T-helper 1 cell treated with Interleukin-12 subunit alpha and Interleukin-12 subunit beta and Interleukin-4 antibody, amounts not matched to agents 30 μg/mL and 1 μg/mL, for 36 hours (primary cell): ENCODE measurements around the gene KLHDC4.
"Not testable (repeated sequence)": the region's sequence is repeated elsewhere in the genome, so short reads cannot be mapped to it uniquely, and the experiment has no call there.

ENCODE experiments used
- H3K27ac Mint-ChIP-seq: one replicate; pipeline ENCODE4 v1.8.0; 2021; ENCODE audit warnings: mild to moderate bottlenecking, mixed read lengths
- H3K27me3 Mint-ChIP-seq: one replicate; pipeline ENCODE4 v1.8.0; 2021; ENCODE audit warnings: low read depth, mixed read lengths
- H3K36me3 Mint-ChIP-seq: one replicate; pipeline ENCODE4 v1.8.0; 2021; ENCODE audit warnings: low read depth, mixed read lengths
- H3K4me1 Mint-ChIP-seq: one replicate; pipeline ENCODE4 v1.8.0; 2021; ENCODE audit warnings: low read depth, mixed read lengths
- H3K4me3 Mint-ChIP-seq: one replicate; pipeline ENCODE4 v1.8.0; 2021; ENCODE audit warnings: mild to moderate bottlenecking, moderate library complexity, mixed read lengths
- H3K9me3 Mint-ChIP-seq: one replicate; pipeline ENCODE4 v1.8.0; 2021; ENCODE audit warnings: mixed read lengths

The KLHDC4 gene

GRCh38 chr16:87685405-87685755 lies 80.4 kb downstream of the KLHDC4 start:
- Mint-ChIP-seq H3K4me3 (no peak overlapping the region), H3K27me3 (no peaks in the 10 kb centered on the region), H3K4me1 (peaks cover 11% of the 10 kb centered on the region), H3K27ac (no peak overlapping the region), H3K36me3 (no peaks in the 10 kb centered on the region), H3K9me3 (no peaks in the 10 kb centered on the region)

- Mint-ChIP-seq H3K9me3 (no peaks in the 10 kb centered on the region), H3K4me1 (peaks cover 11% of the 10 kb centered on the region), H3K27me3 (no peaks in the 10 kb centered on the region), H3K4me3 (no peak overlapping the region), H3K27ac (no peak overlapping the region), H3K36me3 (no peaks in the 10 kb centered on the region)
Measured at GRCh38 chr16:87684711-87685404, 80.9 kb downstream of the KLHDC4 start.

GRCh38 chr16:87684106-87684677 lies 81.6 kb downstream of the KLHDC4 start:
- no peaks in the 10 kb centered on the region for H3K27me3 Mint-ChIP-seq
- H3K4me3 Mint-ChIP-seq = no peak overlapping the region
- H3K4me1 Mint-ChIP-seq = peaks cover 11% of the 10 kb centered on the region

GRCh38 chr16:87682852-87683399 lies 82.9 kb downstream of the KLHDC4 start:
- Mint-ChIP-seq H3K4me1 (peaks cover 11% of the 10 kb centered on the region), H3K27ac (no peak overlapping the region), H3K9me3 (no peaks in the 10 kb centered on the region), H3K27me3 (no peaks in the 10 kb centered on the region), H3K36me3 (no peaks in the 10 kb centered on the region), H3K4me3 (no peak overlapping the region)

More at GRCh38 chr16:87684106-87684677, 81.6 kb downstream of the KLHDC4 start:
- Mint-ChIP-seq H3K9me3 (no peaks in the 10 kb centered on the region), H3K36me3 (no peaks in the 10 kb centered on the region), H3K27ac (no peak overlapping the region)

GRCh38 chr16:87681981-87682570 lies 83.7 kb downstream of the KLHDC4 start:
- H3K36me3 Mint-ChIP-seq = no peaks in the 10 kb centered on the region

GRCh38 chr16:87681051-87681602 lies 84.7 kb downstream of the KLHDC4 start:
- not testable (repeated sequence) for H3K9me3 Mint-ChIP-seq, H3K27ac Mint-ChIP-seq, H3K27me3 Mint-ChIP-seq, H3K4me3 Mint-ChIP-seq, H3K36me3 Mint-ChIP-seq
- H3K4me1 Mint-ChIP-seq = peaks cover 11% of the 10 kb centered on the region

More at GRCh38 chr16:87681981-87682570, 83.7 kb downstream of the KLHDC4 start:
- H3K9me3 Mint-ChIP-seq = no peaks in the 10 kb centered on the region
- H3K27ac Mint-ChIP-seq = peak overlapping the region; percentile 21
- no peaks in the 10 kb centered on the region for H3K27me3 Mint-ChIP-seq
- H3K4me3 Mint-ChIP-seq = no peak overlapping the region
- peaks cover 11% of the 10 kb centered on the region for H3K4me1 Mint-ChIP-seq

- Mint-ChIP-seq H3K27me3 (no peaks in the 10 kb centered on the region), H3K36me3 (no peaks in the 10 kb centered on the region), H3K9me3 (no peaks in the 10 kb centered on the region), H3K27ac (no peak overlapping the region), H3K4me3 (no peak overlapping the region), H3K4me1 (peaks cover 11% of the 10 kb centered on the region)
Measured at GRCh38 chr16:87680272-87680644, 85.5 kb downstream of the KLHDC4 start.

GRCh38 chr16:87679593-87680271 lies 86.1 kb downstream of the KLHDC4 start:
- peaks cover 11% of the 10 kb centered on the region for H3K4me1 Mint-ChIP-seq

GRCh38 chr16:87678618-87679017 lies 87.2 kb downstream of the KLHDC4 start:
- H3K27me3 Mint-ChIP-seq = no peaks in the 10 kb centered on the region
- no peaks in the 10 kb centered on the region for H3K36me3 Mint-ChIP-seq
- no peak overlapping the region for H3K27ac Mint-ChIP-seq
- no peaks in the 10 kb centered on the region for H3K9me3 Mint-ChIP-seq
- peaks cover 13% of the 10 kb centered on the region for H3K4me1 Mint-ChIP-seq
- no peak overlapping the region for H3K4me3 Mint-ChIP-seq

More at GRCh38 chr16:87679593-87680271, 86.1 kb downstream of the KLHDC4 start:
- Mint-ChIP-seq H3K9me3 (no peaks in the 10 kb centered on the region), H3K36me3 (no peaks in the 10 kb centered on the region), H3K27me3 (no peaks in the 10 kb centered on the region), H3K27ac (no peak overlapping the region), H3K4me3 (no peak overlapping the region)

- peaks cover 13% of the 10 kb centered on the region for H3K4me1 Mint-ChIP-seq
- H3K4me3 Mint-ChIP-seq = no peak overlapping the region
- no peak overlapping the region for H3K27ac Mint-ChIP-seq
- H3K36me3 Mint-ChIP-seq = no peaks in the 10 kb centered on the region
- H3K27me3 Mint-ChIP-seq = no peaks in the 10 kb centered on the region
- H3K9me3 Mint-ChIP-seq = no peaks in the 10 kb centered on the region
Measured at GRCh38 chr16:87677830-87678229, 88.0 kb downstream of the KLHDC4 start.

- Mint-ChIP-seq H3K4me1 (peaks cover 2% of the 10 kb centered on the region), H3K4me3 (no peak overlapping the region), H3K27ac (no peak overlapping the region), H3K27me3 (no peaks in the 10 kb centered on the region), H3K36me3 (no peaks in the 10 kb centered on the region), H3K9me3 (no peaks in the 10 kb centered on the region)
Measured at GRCh38 chr16:87675111-87675719, 90.6 kb downstream of the KLHDC4 start.

GRCh38 chr16:87674419-87674818 lies 91.4 kb downstream of the KLHDC4 start:
- H3K9me3 Mint-ChIP-seq = no peaks in the 10 kb centered on the region
- H3K4me1 Mint-ChIP-seq = peaks cover 2% of the 10 kb centered on the region
- H3K4me3 Mint-ChIP-seq = no peak overlapping the region
- no peaks in the 10 kb centered on the region for H3K36me3 Mint-ChIP-seq
- no peak overlapping the region for H3K27ac Mint-ChIP-seq
- no peaks in the 10 kb centered on the region for H3K27me3 Mint-ChIP-seq

GRCh38 chr16:87671715-87672270 lies 94.0 kb downstream of the KLHDC4 start:
- Mint-ChIP-seq H3K9me3 (no peaks in the 10 kb centered on the region), H3K4me3 (no peak overlapping the region), H3K4me1 (peaks cover 2% of the 10 kb centered on the region), H3K36me3 (no peaks in the 10 kb centered on the region), H3K27me3 (no peaks in the 10 kb centered on the region), H3K27ac (no peak overlapping the region)

- Mint-ChIP-seq H3K27me3 (no peaks in the 10 kb centered on the region), H3K4me3 (no peak overlapping the region), H3K27ac (no peak overlapping the region), H3K9me3 (no peaks in the 10 kb centered on the region), H3K36me3 (no peaks in the 10 kb centered on the region), H3K4me1 (peaks cover 2% of the 10 kb centered on the region)
Measured at GRCh38 chr16:87671221-87671620, 94.6 kb downstream of the KLHDC4 start.
